ENCODE results near the gene PSMB7.

PSMB7 gene

GRCh38 chr9:124321416-124321815 is 93.8 kb downstream of the PSMB7 start:
- Mint-ChIP-seq H3K27me3 (no peaks in the 10 kb centered on the region), H3K9me3 (no peaks in the 10 kb centered on the region), H3K4me1 (no peaks in the 10 kb centered on the region), H3K27ac (no peak overlapping the region), H3K4me3 (no peak overlapping the region), H3K36me3 (ENCODE audit: low read depth) (peaks cover 9% of the 10 kb centered on the region)
- no peak for ATAC-seq
- no peak for DNase-seq

DNA sequence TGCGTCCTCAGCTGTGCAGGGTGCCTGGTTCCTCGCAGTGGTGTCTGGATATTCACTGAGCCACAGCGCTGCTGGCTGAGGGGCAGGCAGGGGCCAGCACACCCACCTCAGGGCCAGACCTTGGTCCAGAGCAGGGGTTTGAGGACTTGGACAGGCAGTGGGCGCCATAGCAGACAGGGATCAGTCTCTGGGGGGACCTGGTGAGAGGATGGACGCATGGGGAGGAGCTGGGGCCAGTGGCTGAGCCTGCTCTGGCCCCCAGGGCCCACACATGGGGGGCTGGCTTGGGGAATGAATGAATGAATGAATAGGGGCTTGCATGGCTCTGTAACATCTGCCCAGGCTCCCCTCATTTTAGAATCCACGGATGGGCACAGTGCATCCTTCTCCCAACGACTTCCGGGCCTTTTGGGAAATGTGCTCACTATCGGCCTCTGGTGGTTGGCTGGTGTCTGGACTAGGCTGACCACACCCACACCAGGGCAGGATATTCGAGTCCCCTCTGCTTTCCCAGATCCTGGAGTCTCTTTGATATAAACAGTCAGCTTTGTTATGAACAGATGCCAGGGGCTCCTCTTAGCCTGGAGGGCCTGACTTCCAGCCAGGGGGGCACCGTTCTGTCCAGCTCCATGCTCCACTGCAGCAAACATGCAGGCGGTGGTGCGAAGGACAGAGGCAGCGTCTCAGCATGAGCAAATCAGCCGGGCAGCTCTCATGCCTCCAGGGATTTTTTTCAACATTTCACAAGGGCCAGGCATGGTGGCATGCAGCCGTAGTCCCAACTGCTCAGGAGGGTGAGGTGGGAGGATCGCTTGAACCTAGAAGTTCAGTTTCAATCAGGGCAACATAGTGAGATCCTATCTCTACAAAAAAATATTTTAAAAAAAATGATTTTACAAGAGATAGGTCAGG is 94.9 kb downstream of the PSMB7 start:
- ATAC-seq = no peak

DNA sequence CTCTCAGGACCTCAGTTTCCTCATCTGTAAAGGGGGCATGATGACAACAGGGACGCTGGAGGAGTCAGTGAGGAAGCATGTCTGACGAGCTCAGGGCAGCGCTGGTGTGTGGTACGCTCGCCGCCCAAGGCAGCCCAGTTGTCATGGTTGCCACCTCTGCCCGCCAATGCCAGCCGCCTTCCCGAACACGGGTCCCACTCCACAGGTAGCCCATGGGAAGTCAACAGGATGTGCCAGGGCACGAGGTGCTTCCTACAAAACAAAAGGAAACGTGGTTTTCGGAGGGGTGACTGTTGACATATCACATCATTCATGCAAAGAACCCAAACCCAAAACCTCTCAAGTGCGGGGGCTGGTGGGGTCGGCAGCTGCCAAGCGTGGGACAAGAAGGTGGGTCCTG is 99.4 kb downstream of the PSMB7 start:
- Mint-ChIP-seq H3K27ac (no peak overlapping the region), H3K4me1 (no peaks in the 10 kb centered on the region), H3K4me3 (no peak overlapping the region), H3K27me3 (no peaks in the 10 kb centered on the region), H3K36me3 (ENCODE audit: low read depth) (peaks cover 6% of the 10 kb centered on the region), H3K9me3 (no peaks in the 10 kb centered on the region)
- DNase-seq = no peak
- no peak for ATAC-seq

More for the DNA sequence above, 94.9 kb downstream of the PSMB7 start:
- Mint-ChIP-seq H3K9me3 (no peaks in the 10 kb centered on the region), H3K27me3 (no peaks in the 10 kb centered on the region), H3K36me3 (ENCODE audit: low read depth) (peaks cover 9% of the 10 kb centered on the region), H3K27ac (no peak overlapping the region), H3K4me3 (no peak overlapping the region), H3K4me1 (no peaks in the 10 kb centered on the region)
- peak; percentile 67 for DNase-seq

DNA sequence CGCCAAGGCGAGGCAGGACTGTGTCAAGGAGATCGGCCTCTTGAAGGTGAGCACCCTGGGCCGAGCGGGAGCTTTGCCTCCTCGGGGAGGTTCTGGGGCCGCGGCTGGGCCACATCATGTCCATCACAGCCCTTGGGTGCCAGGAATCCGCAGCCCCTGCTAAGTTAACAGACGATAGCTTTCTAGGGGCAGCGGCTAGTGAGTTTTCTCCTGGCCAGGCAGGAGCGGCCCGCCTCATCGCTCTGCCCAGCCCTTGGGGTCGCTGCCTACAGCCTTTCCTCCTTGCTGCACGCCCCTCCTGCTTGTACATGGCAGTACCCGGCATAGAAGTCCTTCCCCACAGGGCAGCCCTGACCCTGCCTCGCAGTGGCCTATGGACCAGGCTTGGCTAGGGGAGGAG is 101.3 kb downstream of the PSMB7 start:
- H3K4me3 Mint-ChIP-seq = no peak overlapping the region
- no peaks in the 10 kb centered on the region for H3K4me1 Mint-ChIP-seq
- H3K27me3 Mint-ChIP-seq = no peaks in the 10 kb centered on the region
- H3K9me3 Mint-ChIP-seq = no peaks in the 10 kb centered on the region
- peaks cover 5% of the 10 kb centered on the region for H3K36me3 Mint-ChIP-seq (ENCODE audit: low read depth)
- ATAC-seq (no peak), DNase-seq (no peak)
- no peak overlapping the region for H3K27ac Mint-ChIP-seq

GRCh38 chr9:124312290-124313265 is 102.7 kb downstream of the PSMB7 start:
- H3K36me3 Mint-ChIP-seq (ENCODE audit: low read depth) = peaks cover 3% of the 10 kb centered on the region
- ATAC-seq = no peak
- H3K27me3 Mint-ChIP-seq = no peaks in the 10 kb centered on the region
- H3K9me3 Mint-ChIP-seq = no peaks in the 10 kb centered on the region
- no peaks in the 10 kb centered on the region for H3K4me1 Mint-ChIP-seq
- no peak overlapping the region for H3K27ac Mint-ChIP-seq
- no peak overlapping the region for H3K4me3 Mint-ChIP-seq
- DNase-seq = no peak

GRCh38 chr9:124311283-124311682 is 104.0 kb downstream of the PSMB7 start:
- no peak overlapping the region for H3K27ac Mint-ChIP-seq

DNA sequence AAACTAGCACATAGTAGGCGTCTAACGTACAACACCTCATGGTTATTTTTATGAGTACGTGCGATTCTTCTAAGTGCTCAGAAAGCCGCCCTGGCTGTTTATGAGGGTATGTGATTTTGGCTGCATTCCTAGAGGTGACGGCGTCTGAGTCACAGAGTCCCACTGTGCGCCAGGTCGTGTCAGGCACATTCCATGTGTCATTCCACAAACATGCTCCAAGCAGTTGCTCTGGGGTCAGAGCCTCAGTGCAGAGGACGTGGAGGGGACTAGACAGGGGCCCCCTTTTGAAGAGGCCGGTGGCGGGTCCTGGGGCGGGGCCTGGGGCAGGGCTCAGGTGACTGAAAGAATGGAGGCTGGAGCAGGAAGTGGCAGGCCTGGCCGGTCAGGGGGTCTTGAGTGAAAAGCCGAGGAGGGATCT is 105.6 kb downstream of the PSMB7 start:
- Mint-ChIP-seq H3K36me3 (ENCODE audit: low read depth) (peaks cover 3% of the 10 kb centered on the region), H3K27me3 (no peaks in the 10 kb centered on the region), H3K9me3 (no peaks in the 10 kb centered on the region), H3K27ac (no peak overlapping the region), H3K4me1 (peaks cover 9% of the 10 kb centered on the region), H3K4me3 (no peak overlapping the region)
- ATAC-seq (no peak), DNase-seq (no peak)

More at GRCh38 chr9:124311283-124311682, 104.0 kb downstream of the PSMB7 start:
- H3K27me3 Mint-ChIP-seq = no peaks in the 10 kb centered on the region
- no peaks in the 10 kb centered on the region for H3K9me3 Mint-ChIP-seq
- H3K4me1 Mint-ChIP-seq = peaks cover 2% of the 10 kb centered on the region
- ATAC-seq (no peak), DNase-seq (no peak)
- H3K36me3 Mint-ChIP-seq (ENCODE audit: low read depth) = no peaks in the 10 kb centered on the region
- no peak overlapping the region for H3K4me3 Mint-ChIP-seq

GRCh38 chr9:124308606-124309491 is 106.4 kb downstream of the PSMB7 start:
- Mint-ChIP-seq H3K27me3 (no peaks in the 10 kb centered on the region), H3K4me3 (no peak overlapping the region), H3K27ac (no peak overlapping the region), H3K9me3 (no peaks in the 10 kb centered on the region), H3K4me1 (peaks cover 9% of the 10 kb centered on the region), H3K36me3 (ENCODE audit: low read depth) (peaks cover 3% of the 10 kb centered on the region)
- DNase-seq (no peak), ATAC-seq (no peak)

- Mint-ChIP-seq H3K9me3 (no peaks in the 10 kb centered on the region), H3K27me3 (no peaks in the 10 kb centered on the region), H3K27ac (no peak overlapping the region), H3K4me3 (no peak overlapping the region), H3K36me3 (ENCODE audit: low read depth) (peaks cover 5% of the 10 kb centered on the region), H3K4me1 (peaks cover 9% of the 10 kb centered on the region)
- ATAC-seq (no peak), DNase-seq (no peak)
These were observed 107.7 kb downstream of the PSMB7 start for GRCh38 chr9:124307379-124308030.

- no peak overlapping the region for H3K27ac Mint-ChIP-seq
- no peak for DNase-seq
- H3K4me3 Mint-ChIP-seq = no peak overlapping the region
- peaks cover 9% of the 10 kb centered on the region for H3K4me1 Mint-ChIP-seq
- H3K9me3 Mint-ChIP-seq = no peaks in the 10 kb centered on the region
- H3K36me3 Mint-ChIP-seq (ENCODE audit: low read depth) = peaks cover 5% of the 10 kb centered on the region
- no peaks in the 10 kb centered on the region for H3K27me3 Mint-ChIP-seq
- no peak for ATAC-seq
These were observed 109.0 kb downstream of the PSMB7 start for GRCh38 chr9:124306098-124306735.

DNA sequence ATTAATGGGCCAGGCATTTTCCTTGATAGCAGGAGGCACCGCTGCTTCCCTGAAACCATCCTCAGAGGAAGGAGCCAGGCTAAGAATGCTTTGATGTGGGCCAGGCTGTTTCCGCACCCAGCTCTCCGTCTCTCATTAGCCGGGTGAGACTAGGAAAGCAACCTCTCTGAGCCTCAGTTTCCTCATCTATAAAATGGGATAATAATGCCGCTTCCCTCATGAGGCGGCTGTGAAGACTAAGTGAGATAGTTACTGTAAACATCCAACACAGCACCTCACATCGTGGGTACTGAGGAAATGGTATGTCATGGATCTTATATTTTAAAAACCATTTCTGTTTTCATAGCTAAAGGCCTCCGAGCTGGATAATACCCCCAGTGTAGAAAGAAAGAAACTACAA is 111.0 kb downstream of the PSMB7 start:
- H3K9me3 Mint-ChIP-seq = no peaks in the 10 kb centered on the region
- DNase-seq (no peak), ATAC-seq (no peak)
- H3K27ac Mint-ChIP-seq = no peak overlapping the region
- H3K4me1 Mint-ChIP-seq = peaks cover 11% of the 10 kb centered on the region
- H3K27me3 Mint-ChIP-seq = no peaks in the 10 kb centered on the region
- H3K36me3 Mint-ChIP-seq (ENCODE audit: low read depth) = peaks cover 5% of the 10 kb centered on the region
- H3K4me3 Mint-ChIP-seq = no peak overlapping the region

GRCh38 chr9:124303762-124304161 is 111.5 kb downstream of the PSMB7 start:
- no peaks in the 10 kb centered on the region for H3K27me3 Mint-ChIP-seq
- no peak for DNase-seq
- peaks cover 11% of the 10 kb centered on the region for H3K4me1 Mint-ChIP-seq
- peaks cover 5% of the 10 kb centered on the region for H3K36me3 Mint-ChIP-seq (ENCODE audit: low read depth)
- ATAC-seq = no peak
- H3K4me3 Mint-ChIP-seq = no peak overlapping the region
- H3K9me3 Mint-ChIP-seq = no peaks in the 10 kb centered on the region
- no peak overlapping the region for H3K27ac Mint-ChIP-seq
